ENCODE results near the gene ZNF845. TPM values are rescaled to one million over a fixed set of nuclear protein-coding genes. Genes with fewer than 3 reads are reported as not detected.
A peak's percentile ranks its signal among the peaks of the same experiment; 100 is the strongest.
"Not testable (repeated sequence)": the region's sequence is repeated elsewhere in the genome, so short reads cannot be mapped to it uniquely, and the experiment has no call there.

ZNF845 gene
- total and polyA plus RNA-seq, 2 donors (not counting 3 experiments of a cell fraction or from before 2014, with no cell fraction given), result 0.88 to 4.6 TPM

- H3K79me2 ChIP-seq (ENCODE audit: control insufficient read depth, insufficient read depth, low read length), result peaks cover 3% of the 10 kb centered on the region
- H3K36me3 ChIP-seq (ENCODE audit: control insufficient read depth in 2 of 2, extremely low read depth in 1 of 2, insufficient read depth in 2 of 2, low read length in 2 of 2), result peaks cover 0 to 2% of the 10 kb centered on the region in 2 experiments
- peak within 1 kb of the TSS; percentile 88 to 95 (median 93) for H3K4me3 ChIP-seq (replicated peaks in 1 of 3; ENCODE audit: insufficient read depth in 1 of 3, low read depth in 1 of 3, low read length in 3 of 3)
- H3K27me3 ChIP-seq (ENCODE audit: control insufficient read depth in 2 of 2, insufficient read depth in 2 of 2, low read length in 2 of 2), result no peaks in the 10 kb centered on the region
- TF ChIP-seq, protein P1, sequence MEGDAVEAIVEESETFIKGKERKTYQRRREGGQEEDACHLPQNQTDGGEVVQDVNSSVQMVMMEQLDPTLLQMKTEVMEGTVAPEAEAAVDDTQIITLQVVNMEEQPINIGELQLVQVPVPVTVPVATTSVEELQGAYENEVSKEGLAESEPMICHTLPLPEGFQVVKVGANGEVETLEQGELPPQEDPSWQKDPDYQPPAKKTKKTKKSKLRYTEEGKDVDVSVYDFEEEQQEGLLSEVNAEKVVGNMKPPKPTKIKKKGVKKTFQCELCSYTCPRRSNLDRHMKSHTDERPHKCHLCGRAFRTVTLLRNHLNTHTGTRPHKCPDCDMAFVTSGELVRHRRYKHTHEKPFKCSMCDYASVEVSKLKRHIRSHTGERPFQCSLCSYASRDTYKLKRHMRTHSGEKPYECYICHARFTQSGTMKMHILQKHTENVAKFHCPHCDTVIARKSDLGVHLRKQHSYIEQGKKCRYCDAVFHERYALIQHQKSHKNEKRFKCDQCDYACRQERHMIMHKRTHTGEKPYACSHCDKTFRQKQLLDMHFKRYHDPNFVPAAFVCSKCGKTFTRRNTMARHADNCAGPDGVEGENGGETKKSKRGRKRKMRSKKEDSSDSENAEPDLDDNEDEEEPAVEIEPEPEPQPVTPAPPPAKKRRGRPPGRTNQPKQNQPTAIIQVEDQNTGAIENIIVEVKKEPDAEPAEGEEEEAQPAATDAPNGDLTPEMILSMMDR (IDR thresholded peaks at IDR 0.05; ENCODE audit: extremely low read depth in 1 of 2, insufficient read depth in 1 of 2, low read depth in 1 of 2, low read length in 2 of 2), result peak in 1 of 2 donors; percentile 66
- TF ChIP-seq GATA2 (IDR thresholded peaks at IDR 0.05; ENCODE audit: insufficient read depth, insufficient read length, low read depth, low read length) (no peak), EZH2 (IDR thresholded peaks at IDR 0.05; ENCODE audit: borderline replicate concordance, low read depth, low read length, severe bottlenecking) (no peak), POLR2AphosphoS5 (IDR thresholded peaks at IDR 0.05; ENCODE audit: insufficient read depth, low read depth, low read length) (peak; percentile 49), JUN (IDR thresholded peaks at IDR 0.05; ENCODE audit: borderline replicate concordance, insufficient read depth, insufficient read length, low read depth) (no peak), FOS (IDR thresholded peaks at IDR 0.05; ENCODE audit: borderline replicate concordance, insufficient read depth, low read length) (no peak), POLR2A (IDR thresholded peaks at IDR 0.05; ENCODE audit: low read depth, low read length) (peak; percentile 72), MYC (IDR thresholded peaks at IDR 0.05; ENCODE audit: low read depth, low read length) (no peak)
- TF ChIP-seq, protein P2, sequence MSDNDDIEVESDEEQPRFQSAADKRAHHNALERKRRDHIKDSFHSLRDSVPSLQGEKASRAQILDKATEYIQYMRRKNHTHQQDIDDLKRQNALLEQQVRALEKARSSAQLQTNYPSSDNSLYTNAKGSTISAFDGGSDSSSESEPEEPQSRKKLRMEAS (IDR thresholded peaks at IDR 0.05; ENCODE audit: insufficient read depth, insufficient read length), result no peak
- H3K9ac ChIP-seq (replicated peaks; ENCODE audit: extremely low read depth, insufficient read depth, low read length), result peak within 1 kb of the TSS; percentile 73
- dilution Hi-C loops (cut with MboI; ENCODE audit: extremely low pct_ligation_motif_present, low sequenced_read_pairs) (no loop called here), intact Hi-C loops (cut with micrococcal nuclease) (loop anchor here (2.0 to 10.0 kb wide), 5 partner anchors 30 to 200 kb away; partner anchors contain the start of genes ZNF525, ZNF665, ZNF761 and ZNF813)
- BruUV-seq (replicated peaks), result TSS peak; percentile 79
- H3K27ac ChIP-seq (ENCODE audit: insufficient read depth, low read depth, low read length), result peak within 1 kb of the TSS; percentile 71
- peaks cover 5% of the 10 kb centered on the region for H3K4me1 ChIP-seq (ENCODE audit: control insufficient read depth, extremely low read depth, insufficient read depth, low read length)
- ChIA-PET POLR2A (no interaction called here), CTCF (interaction anchor here (1.5 to 1.6 kb wide), 2 partner anchors 30 to 200 kb away, joined by 8 to 10 read pairs; no protein-coding TSS in a partner anchor)
- no peaks in the 10 kb centered on the region for H3K9me1 ChIP-seq (replicated peaks; ENCODE audit: control insufficient read depth, extremely low read depth, insufficient read depth, low read length)
- no peaks in the 10 kb centered on the region for H3K9me3 ChIP-seq (replicated peaks; ENCODE audit: control insufficient read depth, insufficient read depth, low read length)
- H2AFZ ChIP-seq (ENCODE audit: low read depth, low read length), result peak within 1 kb of the TSS; percentile 99
- H3K4me2 ChIP-seq (ENCODE audit: insufficient read depth, low read length), result peak within 1 kb of the TSS; percentile 78
- no peaks in the 10 kb centered on the region for H4K20me1 ChIP-seq (replicated peaks; ENCODE audit: control insufficient read depth, extremely low read depth, insufficient read depth, low read length)
- DNase-seq (ENCODE audit: low read depth, low spot score) (peak; percentile 91), FAIRE-seq (peak; percentile 81)
Observed at GRCh38 chr19:53394974-53395839, 61.7 kb downstream of the ZNF845 start, which contains the start of gene ZNF765. ZNF765 (plus strand) TSS chr19:53395149; CDS start chr19:53398016, 2,867 bp downstream.

GRCh38 chr19:53395840-53396524, 62.4 kb downstream of the ZNF845 start:
- dilution Hi-C loops (cut with MboI; ENCODE audit: extremely low pct_ligation_motif_present, low sequenced_read_pairs); BruUV-seq (replicated peaks): not testable (repeated sequence)

More at GRCh38 chr19:53395840-53396524, 62.4 kb downstream of the ZNF845 start:
- POLR2A ChIA-PET; H4K20me1 ChIP-seq (replicated peaks; ENCODE audit: control insufficient read depth, extremely low read depth, insufficient read depth, low read length); H3K79me2 ChIP-seq (ENCODE audit: control insufficient read depth, insufficient read depth, low read length); H3K9me1 ChIP-seq (replicated peaks; ENCODE audit: control insufficient read depth, extremely low read depth, insufficient read depth, low read length); CTCF ChIA-PET; H3K36me3 ChIP-seq (ENCODE audit: control insufficient read depth in 2 of 2, extremely low read depth in 1 of 2, insufficient read depth in 2 of 2, low read length in 2 of 2); H3K9me3 ChIP-seq (replicated peaks; ENCODE audit: control insufficient read depth, insufficient read depth, low read length); H3K4me1 ChIP-seq (ENCODE audit: control insufficient read depth, extremely low read depth, insufficient read depth, low read length); FAIRE-seq; H3K27me3 ChIP-seq (ENCODE audit: control insufficient read depth in 2 of 2, insufficient read depth in 2 of 2, low read length in 2 of 2); DNase-seq (ENCODE audit: low read depth, low spot score): not testable (repeated sequence)
- H2AFZ ChIP-seq (ENCODE audit: low read depth, low read length), result peak overlapping the region; percentile 95
- peak overlapping the region; percentile 88 to 95 (median 93) for H3K4me3 ChIP-seq (replicated peaks in 1 of 3; ENCODE audit: insufficient read depth in 1 of 3, low read depth in 1 of 3, low read length in 3 of 3)
- H3K4me2 ChIP-seq (ENCODE audit: insufficient read depth, low read length), result peak overlapping the region; percentile 78
- peak overlapping the region; percentile 73 for H3K9ac ChIP-seq (replicated peaks; ENCODE audit: extremely low read depth, insufficient read depth, low read length)
- intact Hi-C loops (cut with micrococcal nuclease), result loop anchor here (2.0 to 10.0 kb wide), 5 partner anchors 31 to 201 kb away; partner anchors contain the start of genes ZNF525, ZNF665, ZNF761 and ZNF813
- H3K27ac ChIP-seq (ENCODE audit: insufficient read depth, low read depth, low read length), result peak overlapping the region; percentile 71

All from endothelial cell of umbilical vein (primary cell).